ENCODE results near the gene KLK3.

Gene KLK3

GRCh38 chr19:50823389-50824042, 31.2 kb upstream of the KLK3 start, which contains the start of gene KLK1:
TSS of gene KLK1 (minus strand) at chr19:50823787. CDS start at chr19:50823748, 39 bp downstream.
- no peaks in the 10 kb centered on the region for H3K36me3 Mint-ChIP-seq
- ATAC-seq, result peak; percentile 4
- peak within 1 kb of the TSS; percentile 75 for H3K27ac Mint-ChIP-seq
- no peak within 1 kb of the TSS for H3K4me3 Mint-ChIP-seq
- peaks cover 34% of the 10 kb centered on the region for H3K27me3 Mint-ChIP-seq
- H3K9me3 Mint-ChIP-seq, result peaks cover 5% of the 10 kb centered on the region
- peaks cover 56% of the 10 kb centered on the region for H3K4me1 Mint-ChIP-seq

- peaks cover 24% of the 10 kb centered on the region for H3K4me1 Mint-ChIP-seq
- no peak for ATAC-seq
- H3K27ac Mint-ChIP-seq, result no peak overlapping the region
- H3K36me3 Mint-ChIP-seq, result no peaks in the 10 kb centered on the region
- peaks cover 5% of the 10 kb centered on the region for H3K9me3 Mint-ChIP-seq
- H3K4me3 Mint-ChIP-seq, result no peak overlapping the region
- peaks cover 43% of the 10 kb centered on the region for H3K27me3 Mint-ChIP-seq
Measured at GRCh38 chr19:50826492-50827240, 28.0 kb upstream of the KLK3 start.

- Mint-ChIP-seq H3K9me3 (peaks cover 5% of the 10 kb centered on the region), H3K4me3 (no peak overlapping the region), H3K36me3 (no peaks in the 10 kb centered on the region), H3K4me1 (peaks cover 16% of the 10 kb centered on the region), H3K27ac (no peak overlapping the region), H3K27me3 (peaks cover 43% of the 10 kb centered on the region)
- no peak for ATAC-seq
Measured at GRCh38 chr19:50827476-50827875, 27.2 kb upstream of the KLK3 start.

GRCh38 chr19:50829801-50830200, 24.9 kb upstream of the KLK3 start:
- Mint-ChIP-seq H3K4me1 (no peaks in the 10 kb centered on the region), H3K9me3 (peaks cover 5% of the 10 kb centered on the region), H3K27me3 (peaks cover 46% of the 10 kb centered on the region), H3K4me3 (no peak overlapping the region), H3K27ac (no peak overlapping the region), H3K36me3 (no peaks in the 10 kb centered on the region)
- ATAC-seq, result no peak

GRCh38 chr19:50830266-50831025, 24.3 kb upstream of the KLK3 start:
- peak; percentile 37 for ATAC-seq
- peaks cover 5% of the 10 kb centered on the region for H3K9me3 Mint-ChIP-seq
- peaks cover 4% of the 10 kb centered on the region for H3K4me1 Mint-ChIP-seq
- no peak overlapping the region for H3K4me3 Mint-ChIP-seq
- H3K27ac Mint-ChIP-seq, result no peak overlapping the region
- H3K36me3 Mint-ChIP-seq, result no peaks in the 10 kb centered on the region
- H3K27me3 Mint-ChIP-seq, result peaks cover 46% of the 10 kb centered on the region

- Mint-ChIP-seq H3K4me3 (no peak overlapping the region), H3K27me3 (peaks cover 47% of the 10 kb centered on the region), H3K36me3 (no peaks in the 10 kb centered on the region), H3K9me3 (peaks cover 5% of the 10 kb centered on the region), H3K27ac (no peak overlapping the region), H3K4me1 (peaks cover 9% of the 10 kb centered on the region)
- ATAC-seq, result no peak
Measured at GRCh38 chr19:50831026-50831396, 23.7 kb upstream of the KLK3 start.

- H3K36me3 Mint-ChIP-seq, result no peaks in the 10 kb centered on the region
- no peaks in the 10 kb centered on the region for H3K9me3 Mint-ChIP-seq
- H3K27ac Mint-ChIP-seq, result peak overlapping the region; percentile 18
- H3K27me3 Mint-ChIP-seq, result peaks cover 56% of the 10 kb centered on the region
- H3K4me1 Mint-ChIP-seq, result peaks cover 23% of the 10 kb centered on the region
- ATAC-seq, result no peak
- no peak overlapping the region for H3K4me3 Mint-ChIP-seq
Measured at GRCh38 chr19:50832666-50833065, 22.0 kb upstream of the KLK3 start.

GRCh38 chr19:50833117-50833801, 21.5 kb upstream of the KLK3 start, which contains the start of gene KLK15:
TSS of gene KLK15 (minus strand) at chr19:50833574. CDS start at chr19:50831492, 2,082 bp downstream.
- H3K27ac Mint-ChIP-seq, result peak within 1 kb of the TSS; percentile 18
- H3K4me3 Mint-ChIP-seq, result no peak within 1 kb of the TSS
- peaks cover 51% of the 10 kb centered on the region for H3K27me3 Mint-ChIP-seq
- H3K9me3 Mint-ChIP-seq, result no peaks in the 10 kb centered on the region
- no peaks in the 10 kb centered on the region for H3K36me3 Mint-ChIP-seq
- peaks cover 23% of the 10 kb centered on the region for H3K4me1 Mint-ChIP-seq
- ATAC-seq, result no peak

GRCh38 chr19:50833802-50834167, 20.9 kb upstream of the KLK3 start:
- peaks cover 51% of the 10 kb centered on the region for H3K27me3 Mint-ChIP-seq
- no peak overlapping the region for H3K27ac Mint-ChIP-seq
- no peaks in the 10 kb centered on the region for H3K9me3 Mint-ChIP-seq
- ATAC-seq, result no peak
- peaks cover 23% of the 10 kb centered on the region for H3K4me1 Mint-ChIP-seq
- H3K4me3 Mint-ChIP-seq, result no peak overlapping the region
- no peaks in the 10 kb centered on the region for H3K36me3 Mint-ChIP-seq

GRCh38 chr19:50835103-50835784, 19.5 kb upstream of the KLK3 start:
- Mint-ChIP-seq H3K36me3 (no peaks in the 10 kb centered on the region), H3K27ac (peak overlapping the region; percentile 76), H3K4me1 (peaks cover 23% of the 10 kb centered on the region), H3K4me3 (peak overlapping the region; percentile 84), H3K27me3 (peaks cover 48% of the 10 kb centered on the region), H3K9me3 (no peaks in the 10 kb centered on the region)
- no peak for ATAC-seq

- peak; percentile 93 for ATAC-seq
- H3K36me3 Mint-ChIP-seq, result no peaks in the 10 kb centered on the region
- peaks cover 40% of the 10 kb centered on the region for H3K27me3 Mint-ChIP-seq
- H3K27ac Mint-ChIP-seq, result peak overlapping the region; percentile 76
- H3K9me3 Mint-ChIP-seq, result peaks cover 3% of the 10 kb centered on the region
- H3K4me3 Mint-ChIP-seq, result peak overlapping the region; percentile 84
- peaks cover 23% of the 10 kb centered on the region for H3K4me1 Mint-ChIP-seq
Measured at GRCh38 chr19:50835785-50836542, 18.8 kb upstream of the KLK3 start.

- H3K4me3 Mint-ChIP-seq, result peak overlapping the region; percentile 84
- H3K4me1 Mint-ChIP-seq, result peaks cover 23% of the 10 kb centered on the region
- H3K36me3 Mint-ChIP-seq, result no peaks in the 10 kb centered on the region
- ATAC-seq, result no peak
- H3K27ac Mint-ChIP-seq, result peak overlapping the region; percentile 76
- H3K9me3 Mint-ChIP-seq, result peaks cover 7% of the 10 kb centered on the region
- H3K27me3 Mint-ChIP-seq, result peaks cover 33% of the 10 kb centered on the region
Measured at GRCh38 chr19:50836543-50837195, 18.0 kb upstream of the KLK3 start.

- Mint-ChIP-seq H3K36me3 (no peaks in the 10 kb centered on the region), H3K4me1 (peaks cover 23% of the 10 kb centered on the region), H3K27me3 (peaks cover 27% of the 10 kb centered on the region), H3K27ac (no peak overlapping the region), H3K4me3 (no peak overlapping the region), H3K9me3 (peaks cover 9% of the 10 kb centered on the region)
- ATAC-seq, result no peak
Measured at GRCh38 chr19:50837300-50837699, 17.4 kb upstream of the KLK3 start.
